AG04449 (cell line): ENCODE measurements around the gene ZNF532.

Experiments
- CTCF ChIA-PET: fragments of 350-600 bp; formaldehyde crosslinking; extraction: SDS; loops from one replicate; lab custom pipeline; 2021; ENCODE audit warnings: antibody characterized with exemption; lab: Yijun Ruan, JAX
- POLR2A ChIA-PET: fragments of 400-600, 350-600 bp; formaldehyde crosslinking; extraction: SDS; loops from one replicate; lab custom pipeline; 2020; ENCODE audit warnings: antibody characterized with exemption, inconsistent platforms; lab: Yijun Ruan, JAX
- DNase-seq: peaks from one replicate; pipeline ENCODE4 v3.0.0-alpha.2; 2010; ENCODE audit warnings: low read depth, low spot score
- H3K4me3 ChIP-seq: 2 replicates; pipeline ENCODE4 v1.5.1; 2011; ENCODE audit warnings: low read depth, mild to moderate bottlenecking, control low read depth, low read length
- TF ChIP-seq, protein P1 (sequence below): IDR thresholded peaks from one replicate; pipeline ENCODE4 v1.5.1; 2011; ENCODE audit warnings: mild to moderate bottlenecking, moderate library complexity, low read length, control low read depth, inconsistent platforms; ENCODE audit not compliant: insufficient read depth; ENCODE audit errors: missing control alignments

ZNF532 gene

DNA sequence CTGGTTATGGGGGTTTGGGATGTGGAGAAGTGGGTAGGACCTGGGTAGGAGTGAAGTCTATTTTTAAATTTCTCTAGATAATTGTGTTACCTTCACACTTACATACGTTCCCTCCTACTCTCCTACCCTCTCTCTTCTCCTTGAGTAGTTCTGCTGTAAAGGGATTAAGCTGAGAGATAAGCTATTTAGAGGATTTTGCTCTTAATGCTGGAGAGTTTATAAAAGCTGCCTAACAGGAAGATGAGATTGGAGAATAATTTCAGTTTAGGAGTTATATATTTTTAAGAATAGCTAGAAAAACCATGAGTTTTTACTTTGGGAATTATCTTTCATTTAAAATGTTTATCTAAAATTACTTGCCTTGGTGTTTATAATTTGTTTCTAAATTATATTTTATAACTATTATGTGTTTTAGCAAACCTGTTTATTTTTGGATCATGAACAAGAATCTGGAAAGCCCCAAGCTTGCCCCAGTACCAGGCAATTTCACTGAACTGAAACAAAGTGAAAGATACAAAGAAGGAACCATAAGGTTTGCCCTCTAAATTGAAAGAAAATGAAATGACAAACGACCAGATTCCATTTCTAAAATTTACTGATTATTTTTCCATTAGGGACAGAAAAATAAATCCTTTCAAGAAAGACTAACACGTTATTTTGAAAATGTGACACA, 101.5 kb downstream of the ZNF532 start:
- CTCF ChIA-PET, result interaction anchor here (1.1 to 1.3 kb wide), 2 partner anchors 74 to 105 kb away, joined by 3 read pairs; no protein-coding TSS in a partner anchor
- POLR2A ChIA-PET, result no interaction called here
- TF ChIP-seq, protein P1, sequence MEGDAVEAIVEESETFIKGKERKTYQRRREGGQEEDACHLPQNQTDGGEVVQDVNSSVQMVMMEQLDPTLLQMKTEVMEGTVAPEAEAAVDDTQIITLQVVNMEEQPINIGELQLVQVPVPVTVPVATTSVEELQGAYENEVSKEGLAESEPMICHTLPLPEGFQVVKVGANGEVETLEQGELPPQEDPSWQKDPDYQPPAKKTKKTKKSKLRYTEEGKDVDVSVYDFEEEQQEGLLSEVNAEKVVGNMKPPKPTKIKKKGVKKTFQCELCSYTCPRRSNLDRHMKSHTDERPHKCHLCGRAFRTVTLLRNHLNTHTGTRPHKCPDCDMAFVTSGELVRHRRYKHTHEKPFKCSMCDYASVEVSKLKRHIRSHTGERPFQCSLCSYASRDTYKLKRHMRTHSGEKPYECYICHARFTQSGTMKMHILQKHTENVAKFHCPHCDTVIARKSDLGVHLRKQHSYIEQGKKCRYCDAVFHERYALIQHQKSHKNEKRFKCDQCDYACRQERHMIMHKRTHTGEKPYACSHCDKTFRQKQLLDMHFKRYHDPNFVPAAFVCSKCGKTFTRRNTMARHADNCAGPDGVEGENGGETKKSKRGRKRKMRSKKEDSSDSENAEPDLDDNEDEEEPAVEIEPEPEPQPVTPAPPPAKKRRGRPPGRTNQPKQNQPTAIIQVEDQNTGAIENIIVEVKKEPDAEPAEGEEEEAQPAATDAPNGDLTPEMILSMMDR, result no peak
- H3K4me3 ChIP-seq, result no peak overlapping the region
- DNase-seq, result no peak

DNA sequence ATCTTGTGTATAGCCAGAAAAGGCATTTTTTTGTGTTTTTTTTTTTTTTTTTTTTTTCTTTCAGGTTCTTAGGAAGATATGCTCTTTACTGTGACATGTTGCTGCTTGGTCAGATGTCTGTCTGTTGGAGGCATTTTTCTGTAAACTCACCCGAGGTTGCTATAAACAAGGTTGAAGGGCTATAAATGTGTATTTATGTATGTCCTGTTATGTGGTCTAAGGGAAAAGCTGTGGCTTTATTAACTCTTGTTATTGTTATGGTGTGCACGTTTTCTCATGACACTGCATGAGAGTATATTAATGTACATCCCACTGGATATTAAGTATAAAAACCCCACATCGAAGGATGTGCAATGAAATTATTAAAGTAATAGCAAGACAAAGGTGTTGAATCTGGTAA, 102.0 kb downstream of the ZNF532 start:
- no peak for DNase-seq
- TF ChIP-seq, protein P1, result no peak
- ChIA-PET POLR2A (no interaction called here), CTCF (interaction anchor here (1.3 kb wide), 1 partner anchor 104 kb away, joined by 3 read pairs; no protein-coding TSS in a partner anchor)
- H3K4me3 ChIP-seq, result no peak overlapping the region

GRCh38 chr18:58967751-58968254, 103.1 kb downstream of the ZNF532 start:
- ChIA-PET POLR2A (no interaction called here), CTCF (no interaction called here)
- no peak overlapping the region for H3K4me3 ChIP-seq
- TF ChIP-seq, protein P1, result no peak
- no peak for DNase-seq

DNA sequence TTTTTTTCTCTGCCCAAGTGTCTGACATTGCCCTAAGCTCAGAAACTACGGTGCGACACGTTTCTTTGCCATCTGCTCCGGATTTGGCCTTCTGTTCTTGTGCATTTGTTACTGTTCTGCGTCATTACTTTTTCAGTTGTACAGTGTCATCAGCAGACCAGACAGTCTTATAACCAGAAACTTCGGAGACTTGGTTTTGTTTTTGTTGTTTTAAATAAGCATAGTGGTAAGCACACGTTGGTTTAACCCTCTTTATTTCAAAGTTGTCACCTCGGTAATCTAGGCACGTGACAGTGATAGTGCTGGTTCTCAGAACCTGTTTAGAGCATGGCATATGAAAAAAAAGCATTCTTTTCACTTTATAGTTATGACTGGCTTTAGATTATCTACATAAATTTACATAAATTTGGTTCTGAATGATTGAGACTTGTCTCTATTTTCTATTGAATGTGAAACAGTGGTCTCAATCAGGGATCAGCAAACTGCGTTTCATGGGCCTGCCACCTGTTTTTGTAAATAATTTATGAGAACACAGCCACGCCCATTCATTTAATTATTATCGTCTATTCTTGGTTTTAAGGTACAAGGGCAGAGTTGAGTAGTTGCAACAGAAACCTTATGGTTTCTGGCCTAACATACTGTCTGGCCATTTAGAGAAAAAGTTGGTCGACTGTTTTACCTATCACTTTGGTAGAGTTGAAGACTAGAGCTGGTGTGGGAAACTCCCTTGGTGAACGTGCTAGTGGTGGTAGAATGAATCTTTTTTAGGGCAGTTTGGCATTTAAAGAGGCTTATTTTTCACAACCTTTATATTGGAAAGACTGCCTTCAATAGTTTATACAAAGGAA, 106.5 kb downstream of the ZNF532 start:
- DNase-seq, result no peak
- H3K4me3 ChIP-seq, result no peak overlapping the region
- POLR2A ChIA-PET, result no interaction called here
- CTCF ChIA-PET, result interaction anchor here (1.6 kb wide), 1 partner anchor 12 kb away, joined by 4 read pairs; no protein-coding TSS in a partner anchor
- TF ChIP-seq, protein P1, result no peak

DNA sequence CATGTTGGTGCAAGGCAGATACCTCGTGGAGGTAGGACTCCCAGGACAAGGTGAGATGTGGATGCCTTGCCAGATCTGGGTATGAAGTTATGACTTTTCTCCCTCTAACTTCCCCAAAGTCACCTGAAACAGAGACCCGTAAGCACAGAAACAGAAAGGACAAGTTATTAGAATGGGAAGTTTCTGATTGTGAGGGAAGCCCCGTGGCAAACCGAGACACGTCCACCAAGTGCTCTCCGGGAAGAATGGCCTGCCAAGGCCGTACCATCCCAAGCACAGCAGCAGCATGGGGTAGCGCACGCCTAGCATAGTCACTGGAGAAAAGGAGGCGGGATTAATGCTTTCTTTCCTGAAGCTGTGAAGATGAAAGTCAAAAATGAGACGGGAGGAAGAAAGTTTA, 110.6 kb downstream of the ZNF532 start:
- no peak overlapping the region for H3K4me3 ChIP-seq
- POLR2A ChIA-PET, result no interaction called here

More for the DNA sequence above, 110.6 kb downstream of the ZNF532 start:
- TF ChIP-seq, protein P1, result no peak
- DNase-seq, result no peak
- CTCF ChIA-PET, result interaction anchor here (1.4 kb wide), 1 partner anchor 15 kb away, joined by 5 read pairs; no protein-coding TSS in a partner anchor
